GM19035 (cell line): ENCODE results near the gene PTTG1IP.

ENCODE experiments used
- ATAC-seq: cut with Tn5 transposase; IDR thresholded peaks from one replicate; pipeline ENCODE4 v1.9.1; 2021; ENCODE audit not compliant: unreplicated experiment

PTTG1IP gene

GRCh38 chr21:44866780-44867179 lies 6.7 kb downstream of the PTTG1IP start:
- ATAC-seq = no peak

DNA sequence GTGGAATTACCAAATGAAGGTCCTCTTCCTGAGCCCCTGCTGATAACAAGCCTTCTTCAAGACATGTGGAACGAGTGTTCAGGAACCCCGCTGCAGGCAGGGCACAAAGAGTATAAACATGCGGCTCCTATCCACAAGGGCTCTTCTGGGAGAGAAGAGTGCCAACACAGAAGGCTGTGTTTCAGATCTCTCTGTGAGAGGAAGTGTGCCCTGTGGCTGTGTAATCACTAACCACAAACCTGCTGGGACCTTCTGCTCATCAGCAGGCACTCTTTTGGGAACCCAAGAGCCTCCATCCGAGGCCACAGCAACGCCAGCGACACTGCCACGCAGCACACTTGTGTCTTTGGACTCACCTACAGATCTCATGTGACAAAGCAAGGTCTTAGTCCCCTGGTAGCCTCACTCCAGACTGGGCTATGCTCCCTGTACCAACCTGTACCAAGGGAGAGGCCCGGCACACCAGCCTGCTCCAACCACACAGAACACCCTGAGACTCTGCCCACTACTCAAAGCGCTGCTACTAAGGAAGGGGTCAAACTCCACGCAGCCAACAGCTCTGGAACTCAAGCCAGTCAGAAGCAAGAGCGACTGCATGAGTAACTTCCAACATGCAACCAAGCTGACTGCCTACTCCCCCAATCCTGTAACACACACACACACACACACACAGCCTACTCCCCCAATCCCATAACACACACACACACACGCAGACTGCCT lies 7.8 kb downstream of the PTTG1IP start:
- ATAC-seq = no peak

DNA sequence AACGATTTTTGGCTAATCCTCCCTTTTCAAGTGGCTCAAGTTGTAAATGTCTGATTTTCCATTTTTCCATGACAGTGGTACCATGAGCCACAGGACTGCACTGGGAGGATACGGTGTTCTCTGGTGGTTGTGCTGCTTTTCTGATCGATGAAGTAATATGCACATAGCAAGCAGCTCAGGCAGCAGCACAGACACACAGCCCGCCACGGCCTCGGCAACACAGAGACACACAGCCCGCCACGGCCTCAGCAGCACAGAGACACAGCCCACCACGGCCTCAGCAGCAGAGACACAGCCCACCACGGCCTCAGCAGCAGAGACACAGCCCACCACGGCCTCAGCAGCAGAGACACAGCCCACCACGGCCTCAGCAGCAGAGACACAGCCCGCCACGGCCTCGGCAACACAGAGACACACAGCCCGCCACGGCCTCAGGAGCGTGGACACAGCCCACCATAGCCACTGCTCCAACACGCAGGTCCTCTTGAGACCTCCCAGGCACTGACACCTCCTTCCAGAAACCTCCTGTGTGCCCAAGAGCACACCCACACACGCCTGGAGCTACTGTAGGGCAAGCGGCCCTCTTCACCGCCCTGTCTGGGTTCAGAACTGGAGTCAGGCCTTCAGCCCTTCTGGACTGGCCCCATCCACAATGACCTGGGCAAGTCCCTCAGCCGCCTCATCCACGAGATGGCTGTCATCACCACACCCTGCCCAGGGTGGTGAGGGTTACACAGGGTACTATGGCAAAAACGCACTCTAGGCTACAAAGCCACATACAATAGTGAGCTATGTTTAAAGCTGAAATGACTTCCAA lies 10.4 kb downstream of the PTTG1IP start:
- no peak for ATAC-seq

DNA sequence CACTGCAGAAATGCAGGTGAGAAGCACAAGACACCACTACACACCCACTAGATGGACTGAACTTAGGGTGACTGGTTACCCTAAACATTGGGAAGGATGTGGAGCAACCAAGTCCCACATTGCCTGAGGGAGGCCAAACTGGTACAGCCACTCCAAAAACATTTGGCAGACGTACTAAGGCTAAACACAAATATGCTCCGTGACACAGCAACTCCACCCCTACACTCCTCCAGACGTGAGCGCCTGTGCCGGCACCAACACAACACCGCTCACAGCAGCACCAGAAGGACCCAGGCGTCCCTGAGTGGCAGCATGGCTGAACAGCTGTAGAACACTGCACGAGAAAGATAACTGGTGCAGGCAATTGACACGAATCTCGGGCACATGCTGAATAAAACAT lies 14.7 kb downstream of the PTTG1IP start:
- ATAC-seq = no peak

DNA sequence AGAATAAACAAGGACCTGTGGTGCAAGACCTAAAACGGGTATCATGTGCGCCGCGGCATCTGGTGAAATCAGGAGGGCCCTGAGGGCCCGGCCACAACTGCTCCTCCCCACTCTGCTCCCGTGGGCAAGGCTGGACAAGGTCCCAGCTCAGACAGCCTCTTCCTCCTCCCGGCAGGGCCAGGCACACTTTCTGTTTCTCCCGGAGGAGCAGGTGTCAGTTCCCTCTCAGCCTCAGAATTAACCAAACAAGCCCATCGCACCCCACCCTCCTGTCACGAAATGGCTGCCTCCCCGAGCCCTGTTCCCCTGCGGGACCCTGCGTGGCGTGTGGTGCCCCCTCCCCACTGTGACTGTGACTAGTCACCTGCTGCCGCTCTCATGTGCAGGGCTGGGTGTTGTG lies 15.2 kb downstream of the PTTG1IP start:
- no peak for ATAC-seq

DNA sequence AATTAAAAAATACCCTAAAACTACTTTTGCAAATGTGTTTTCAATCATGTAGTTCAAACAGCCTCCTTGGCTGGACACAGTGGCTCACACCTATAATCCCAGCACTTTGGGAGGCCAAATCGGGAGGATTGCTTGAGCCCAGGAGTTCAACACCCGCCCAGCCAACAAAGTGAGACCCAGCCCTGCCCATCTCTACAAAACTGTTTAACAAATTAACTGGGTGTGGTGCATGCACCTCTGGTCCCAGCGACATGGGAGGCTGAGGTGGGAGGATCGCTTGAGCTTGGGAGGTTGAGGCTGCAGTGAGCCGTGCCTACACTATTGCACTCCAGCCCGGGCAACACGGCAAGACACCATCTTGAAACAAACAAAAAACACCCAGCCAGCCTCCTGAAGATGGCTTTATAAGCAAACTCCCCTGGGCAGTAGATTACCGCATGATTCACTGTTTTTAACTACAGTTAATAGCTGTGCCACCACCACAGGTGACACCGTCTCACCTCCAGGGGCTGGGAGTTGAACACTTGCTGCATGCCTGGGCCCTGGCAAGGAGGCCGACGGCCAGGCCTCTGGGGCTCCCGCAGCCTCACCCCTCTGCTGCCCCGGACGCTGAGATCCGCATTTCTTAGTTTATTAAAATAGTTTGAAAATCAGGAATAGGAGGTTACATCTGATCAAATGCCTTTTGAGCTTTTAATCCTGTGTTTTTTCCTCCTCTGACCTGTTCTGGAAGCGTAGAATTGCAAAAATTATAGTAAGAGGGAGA lies 16.2 kb downstream of the PTTG1IP start:
- no peak for ATAC-seq

- ATAC-seq = no peak
Measured at GRCh38 chr21:44856131-44856530, 17.4 kb downstream of the PTTG1IP start.

DNA sequence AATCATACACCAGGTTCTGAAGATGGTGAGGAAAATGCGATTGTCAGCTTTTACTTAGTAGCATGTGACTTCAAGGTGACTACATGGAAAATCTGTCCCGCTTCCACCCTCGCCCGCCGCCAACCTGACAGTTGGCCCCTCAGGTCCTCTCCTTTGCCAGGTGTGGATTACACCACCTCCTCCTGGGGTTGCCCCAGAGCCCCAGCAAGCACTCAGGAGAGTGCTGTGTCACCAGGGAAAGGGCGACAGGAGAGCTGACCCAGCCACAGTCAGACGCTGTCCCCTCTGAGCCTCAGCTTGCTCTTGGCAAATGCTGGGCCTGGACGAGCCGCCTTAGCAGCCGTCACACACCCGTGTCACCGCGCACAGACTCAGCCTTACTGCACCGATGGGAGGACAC lies 17.9 kb downstream of the PTTG1IP start:
- ATAC-seq = no peak

- no peak for ATAC-seq
Measured at GRCh38 chr21:44854664-44855446, 18.6 kb downstream of the PTTG1IP start.

DNA sequence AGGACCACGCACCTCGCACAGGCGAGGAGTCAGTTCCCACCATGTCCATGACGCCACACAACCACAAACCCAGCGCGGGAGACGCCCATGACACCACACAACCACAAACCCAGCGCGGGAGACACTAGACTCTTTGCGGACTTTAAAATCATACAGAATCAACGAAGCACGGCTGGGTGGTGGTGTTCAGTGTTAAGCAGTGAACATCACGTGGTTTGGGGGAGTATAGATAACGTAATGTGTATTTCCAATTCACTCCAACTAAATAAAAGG lies 19.2 kb downstream of the PTTG1IP start:
- no peak for ATAC-seq

GRCh38 chr21:44853601-44854390 lies 19.7 kb downstream of the PTTG1IP start:
- no peak for ATAC-seq

GRCh38 chr21:44850905-44851657 lies 22.4 kb downstream of the PTTG1IP start:
- ATAC-seq = no peak

GRCh38 chr21:44850208-44850800 lies 23.2 kb downstream of the PTTG1IP start:
- ATAC-seq = no peak

- no peak for ATAC-seq
Measured at GRCh38 chr21:44849616-44850130, 23.8 kb downstream of the PTTG1IP start.

GRCh38 chr21:44848821-44849521 lies 24.5 kb downstream of the PTTG1IP start:
- no peak for ATAC-seq

DNA sequence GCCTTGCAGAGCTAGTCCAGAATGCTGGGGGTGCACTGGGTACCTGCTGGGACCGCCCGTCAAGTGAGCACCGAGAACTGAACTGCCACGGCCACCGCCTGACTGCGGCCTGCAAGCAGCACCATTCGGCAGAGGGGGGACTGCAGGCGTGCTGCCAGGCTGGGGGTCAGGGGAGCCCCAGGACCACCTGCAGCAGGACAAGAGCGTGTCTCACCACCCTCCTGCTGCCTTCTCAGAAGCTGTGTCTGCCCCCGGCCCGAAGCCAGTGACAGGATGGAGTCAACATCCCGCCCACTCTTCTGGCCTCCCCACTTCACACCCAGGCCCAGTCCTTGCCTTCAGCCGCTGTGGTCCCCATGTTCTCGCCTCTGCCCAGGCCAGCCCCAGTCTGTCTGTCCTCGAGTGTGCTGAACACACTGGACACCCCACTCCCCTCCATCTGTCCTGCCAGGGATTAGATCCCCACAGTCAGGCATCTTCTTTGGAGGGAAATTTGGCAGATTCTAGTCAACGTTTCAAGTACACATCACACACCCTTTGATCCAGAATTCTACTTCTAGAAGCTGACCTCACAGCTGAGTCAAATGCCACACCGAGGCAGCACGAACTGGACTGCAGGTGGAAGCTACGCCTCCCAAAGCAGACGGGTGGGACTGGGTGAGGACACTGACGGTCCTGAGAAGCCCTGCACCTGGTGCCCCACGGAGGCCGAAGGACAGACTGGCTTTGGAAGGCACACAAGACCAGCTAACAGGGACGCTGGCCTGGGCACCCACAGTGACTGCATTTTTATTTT lies 26.0 kb downstream of the PTTG1IP start:
- no peak for ATAC-seq

DNA sequence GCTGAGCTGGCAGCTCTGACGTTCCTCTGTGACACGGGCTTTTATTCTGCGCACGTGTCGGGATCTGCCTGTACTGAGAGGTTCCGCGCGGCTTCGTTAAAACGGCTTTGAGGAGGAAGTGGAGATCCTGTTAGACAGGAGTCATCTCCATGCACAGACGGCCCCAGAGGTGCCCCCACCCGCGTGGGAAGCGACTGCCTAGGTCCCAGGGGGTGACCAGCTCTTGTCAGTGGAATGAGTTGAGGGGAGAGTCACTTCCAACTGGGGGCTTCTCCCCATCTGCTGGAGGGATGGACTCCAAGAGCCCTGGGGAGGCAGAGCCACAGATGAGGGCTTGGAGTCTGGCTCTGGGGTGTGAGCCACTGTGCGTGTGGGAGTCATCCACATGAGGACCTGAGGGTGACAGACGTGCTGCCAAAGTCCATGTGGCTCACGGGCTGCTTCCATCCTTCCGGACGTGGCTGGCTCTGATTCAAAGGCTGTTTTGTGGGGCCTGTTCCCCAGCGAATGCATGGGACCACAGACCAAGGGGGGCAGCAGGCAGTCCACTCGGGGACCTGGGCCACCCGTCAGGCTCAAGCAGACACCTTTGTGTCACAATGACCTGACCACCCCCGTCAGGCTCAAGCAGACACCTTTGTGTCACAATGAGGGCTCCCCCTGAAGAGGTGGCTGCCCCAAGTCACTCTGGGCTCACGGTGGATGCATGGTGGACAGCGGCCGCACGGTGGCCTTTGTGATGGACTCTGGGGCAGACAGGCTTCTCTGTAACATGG lies 26.8 kb downstream of the PTTG1IP start:
- ATAC-seq = no peak
